ENCODE data around the gene EMX2.

The EMX2 gene

DNA sequence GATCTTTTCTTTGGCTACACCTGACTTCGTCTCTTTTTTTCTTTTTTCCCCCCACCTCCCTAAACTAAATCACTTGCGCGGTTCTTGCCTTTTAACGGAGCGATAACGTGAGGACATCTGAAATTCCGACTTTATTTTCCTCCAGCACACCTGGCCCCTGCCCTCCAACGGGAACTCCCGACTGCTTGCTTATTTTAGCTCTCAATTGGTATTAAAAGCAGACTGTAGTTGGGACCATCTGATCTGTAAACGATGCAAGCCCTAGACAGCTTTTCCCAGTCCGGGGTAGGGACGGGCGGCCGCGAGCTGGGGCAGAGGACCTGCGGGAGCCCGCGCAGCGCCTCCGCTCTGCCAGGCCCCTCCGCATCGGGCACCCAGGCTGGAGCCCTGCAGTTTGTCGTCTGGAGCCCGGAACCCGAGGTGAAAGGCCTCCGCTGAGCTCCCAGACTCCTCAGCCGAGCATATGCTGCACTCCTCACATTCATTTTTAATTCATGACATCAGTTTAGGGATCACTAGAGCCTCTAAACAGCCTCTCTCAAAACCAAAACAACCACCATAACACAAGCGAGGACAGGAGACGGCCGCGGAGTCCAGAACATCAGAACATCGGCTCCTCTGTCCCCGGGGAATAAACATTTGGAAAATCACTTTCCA lies 10.0 kb upstream of the EMX2 start:
- DNase-seq, result no peak

DNA sequence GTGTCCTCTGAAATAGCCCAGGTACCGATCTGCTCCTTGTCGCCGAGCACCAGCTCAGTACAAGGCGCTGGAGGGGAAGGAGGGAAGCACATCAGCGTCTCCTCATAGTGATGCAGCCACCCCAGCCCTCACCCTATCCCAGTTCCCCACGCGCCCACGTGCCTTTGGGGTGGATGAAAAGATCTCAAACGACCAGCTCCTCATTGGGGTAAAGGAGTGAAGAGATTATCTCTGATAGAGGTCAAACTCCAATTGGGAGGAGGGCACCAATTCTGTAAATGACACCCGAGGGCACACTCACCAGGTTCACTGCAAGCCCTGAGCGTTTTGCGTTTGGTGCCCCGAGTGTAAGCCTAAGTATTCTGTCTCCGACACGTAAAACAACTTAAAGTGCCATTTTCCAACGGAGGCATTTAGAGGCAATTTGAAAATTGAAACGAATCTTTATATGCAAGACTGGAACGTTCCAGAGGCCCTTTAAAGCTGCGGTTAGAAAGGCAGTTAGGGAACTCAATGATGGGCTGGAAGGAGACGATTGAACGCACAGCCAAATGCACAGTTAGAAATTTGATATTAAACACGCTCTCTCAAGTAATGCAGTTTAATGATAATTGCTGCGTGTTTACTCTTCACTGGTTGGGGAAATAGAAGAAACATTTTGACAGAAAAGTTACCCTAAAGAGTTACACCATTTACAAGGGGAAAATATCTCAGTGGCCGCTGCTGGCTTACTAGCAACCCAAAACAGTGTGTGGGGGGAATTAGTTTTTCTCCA lies 8.9 kb upstream of the EMX2 start:
- no peak for DNase-seq

DNA sequence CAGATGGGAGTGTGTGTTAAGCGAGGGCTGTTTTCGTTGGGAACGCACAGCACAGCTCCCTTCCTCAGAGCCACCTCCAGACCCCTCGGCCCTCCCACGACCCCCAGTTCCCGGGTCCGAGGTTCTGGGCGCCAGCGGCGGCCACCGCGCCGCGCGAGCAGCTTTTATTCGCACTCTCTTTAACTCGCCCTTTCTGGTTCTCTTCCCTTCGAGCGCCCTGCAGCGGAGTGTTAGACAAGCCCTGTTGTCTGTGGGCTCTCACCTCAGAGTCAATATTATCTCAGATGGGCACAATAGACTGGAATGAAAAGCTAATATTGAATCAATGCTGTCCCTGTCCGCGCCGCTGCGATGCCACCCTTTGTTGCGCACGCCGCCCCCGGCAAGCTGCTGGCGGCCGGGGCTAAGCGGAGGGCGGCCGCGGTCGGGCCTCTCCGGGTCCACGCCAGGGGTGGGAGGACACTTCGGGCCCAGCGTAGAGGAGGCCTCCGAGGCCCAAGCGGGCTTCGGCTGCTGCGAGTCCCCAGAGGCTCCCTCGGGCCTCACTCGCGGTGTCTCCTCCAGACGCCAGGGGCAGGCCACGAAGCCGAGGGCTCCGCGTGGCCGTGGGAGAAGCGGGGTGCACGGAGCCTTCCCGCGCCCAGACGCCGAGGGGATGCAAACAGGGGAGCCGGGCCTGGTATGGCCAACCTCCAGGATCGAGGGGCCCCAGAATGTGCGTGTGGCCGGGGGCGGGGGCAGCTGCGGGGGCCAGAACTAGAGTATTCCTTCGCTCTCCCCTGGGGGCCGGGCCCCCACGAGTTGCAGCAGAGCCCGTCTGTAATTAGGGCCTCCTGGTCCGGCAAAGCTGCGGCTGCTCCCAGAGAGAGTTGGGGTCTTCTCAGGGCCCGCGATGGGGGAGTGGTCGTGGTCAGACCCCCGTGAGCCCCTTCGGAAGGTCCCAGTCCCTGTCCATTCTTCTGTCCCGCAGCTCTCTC lies 7.9 kb upstream of the EMX2 start:
- no peak for DNase-seq

DNA sequence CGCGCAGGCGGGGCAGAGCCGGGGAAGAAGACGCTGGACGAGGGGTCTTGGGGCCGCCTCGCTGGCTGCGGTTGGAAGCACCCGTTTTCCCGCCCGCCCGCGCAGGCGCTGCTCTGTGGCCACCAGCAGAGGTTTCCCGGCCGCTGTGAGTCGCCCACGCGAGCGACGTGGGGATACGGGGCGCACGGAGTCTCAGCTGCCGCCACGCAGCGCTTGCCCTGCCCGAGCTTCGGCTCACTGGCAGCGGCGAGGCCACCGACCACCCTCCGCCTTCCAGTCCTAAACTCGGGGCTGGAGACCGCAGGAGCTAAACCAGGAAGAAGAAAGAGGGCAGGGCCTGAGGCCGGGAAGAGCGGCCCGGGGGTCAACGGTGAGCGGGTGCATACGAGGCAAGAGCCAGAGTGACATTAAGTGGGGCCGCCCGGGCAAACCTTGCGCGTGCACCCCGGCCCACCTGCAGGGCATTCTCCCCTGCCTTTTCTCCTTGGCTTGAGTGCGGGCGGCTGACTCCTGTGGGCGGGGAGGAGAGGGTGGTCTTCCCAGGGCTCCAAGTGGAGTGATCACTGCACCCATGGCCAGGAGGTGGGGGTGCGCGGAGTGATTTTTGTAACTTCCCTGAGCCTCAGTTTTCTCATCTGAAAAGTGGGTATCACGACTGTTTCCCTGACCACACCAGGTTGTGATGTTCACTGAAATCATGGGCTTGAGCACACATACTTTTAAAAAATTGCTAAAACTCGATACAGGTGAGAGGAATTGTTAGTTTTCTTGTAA lies 7.1 kb upstream of the EMX2 start:
- DNase-seq, result no peak

DNA sequence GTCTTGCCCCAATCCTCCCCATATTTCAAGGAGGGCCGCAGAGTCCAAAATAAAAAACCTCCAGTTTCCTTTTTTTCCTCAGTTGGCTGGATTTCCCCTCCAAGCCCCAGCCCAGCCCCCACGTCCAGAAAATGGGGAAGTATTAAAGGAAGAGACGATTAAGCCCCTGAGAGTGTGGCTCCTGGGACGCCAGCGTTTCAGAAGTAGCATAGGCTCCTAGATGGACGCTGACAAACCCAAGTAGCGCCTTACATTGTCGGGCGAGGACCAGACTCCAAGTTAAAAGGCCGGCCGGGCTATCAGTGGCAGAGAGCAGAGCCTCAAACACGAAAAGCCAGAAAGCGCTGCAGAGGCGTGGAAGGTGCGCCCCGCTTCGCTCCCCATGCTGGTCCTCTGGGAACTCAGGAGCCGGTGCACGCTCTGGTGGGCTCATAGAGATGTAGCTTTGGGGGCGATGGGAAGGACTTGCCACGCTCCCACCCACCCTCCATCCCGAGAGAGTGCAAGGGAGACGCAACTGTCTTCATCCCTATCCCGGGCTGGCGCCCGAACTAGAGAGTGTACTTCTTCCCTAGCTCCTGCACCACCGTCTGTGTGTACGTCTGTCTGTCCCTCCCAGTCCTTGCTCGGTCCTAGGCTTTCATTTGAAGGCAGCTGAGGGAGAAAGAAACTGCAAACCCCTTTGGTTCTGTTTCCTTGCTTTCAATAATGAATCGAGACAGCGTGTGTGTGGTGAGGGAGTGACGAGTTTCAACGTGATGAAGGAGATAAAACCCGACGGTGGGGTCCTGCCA lies 6.3 kb upstream of the EMX2 start:
- no peak for DNase-seq

DNA sequence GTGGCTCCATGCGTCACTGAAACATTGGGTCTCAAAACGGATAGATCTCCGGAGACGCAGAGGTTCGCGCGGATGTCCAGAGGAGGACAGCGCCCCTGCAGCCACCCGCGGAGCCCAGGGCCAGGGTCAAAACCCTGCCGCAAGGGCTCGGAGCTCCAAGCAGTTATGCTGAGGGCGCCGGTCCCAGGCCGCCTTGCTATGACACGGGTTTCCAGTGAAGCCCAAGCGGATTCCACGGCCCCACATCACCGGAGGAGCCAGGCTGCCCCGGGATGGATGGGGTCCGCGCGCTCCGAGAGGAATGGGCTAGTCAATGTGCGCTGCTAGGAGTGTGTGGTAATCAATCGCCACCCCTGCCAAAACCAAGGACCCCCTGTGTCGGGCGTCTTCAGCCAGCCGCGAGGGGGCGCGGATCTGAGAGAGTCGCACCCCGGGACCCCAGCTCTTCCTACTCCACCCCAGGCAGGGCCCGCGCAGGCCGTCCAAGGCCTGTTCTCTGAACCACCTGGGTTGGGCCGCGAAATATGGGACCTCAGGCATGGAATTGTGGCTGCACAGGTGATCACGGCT lies 5.6 kb upstream of the EMX2 start:
- no peak for DNase-seq

DNA sequence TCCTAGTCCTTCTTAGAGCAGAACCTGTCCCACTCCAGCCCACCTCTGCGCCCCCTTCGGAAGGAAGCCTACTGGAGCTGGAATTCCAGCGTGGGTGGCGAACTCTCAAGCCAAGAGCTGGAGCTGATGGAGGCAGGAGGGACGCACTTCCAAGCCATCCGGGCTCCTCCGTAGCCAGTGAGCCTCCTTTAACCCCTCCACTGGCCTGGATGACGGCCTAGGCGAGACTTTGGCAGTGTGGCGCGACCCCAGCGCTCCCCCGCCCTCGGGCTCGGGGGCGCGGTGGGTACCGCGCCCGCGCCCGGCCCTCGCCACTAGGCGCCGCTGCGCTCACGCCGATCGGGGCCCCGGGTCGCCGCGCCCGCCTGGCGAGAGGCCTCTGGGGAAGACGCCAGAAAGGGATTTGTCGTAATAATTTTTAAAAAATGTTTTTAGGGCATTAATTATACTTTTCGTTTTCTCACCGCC lies 5.1 kb upstream of the EMX2 start:
- no peak for DNase-seq

DNA sequence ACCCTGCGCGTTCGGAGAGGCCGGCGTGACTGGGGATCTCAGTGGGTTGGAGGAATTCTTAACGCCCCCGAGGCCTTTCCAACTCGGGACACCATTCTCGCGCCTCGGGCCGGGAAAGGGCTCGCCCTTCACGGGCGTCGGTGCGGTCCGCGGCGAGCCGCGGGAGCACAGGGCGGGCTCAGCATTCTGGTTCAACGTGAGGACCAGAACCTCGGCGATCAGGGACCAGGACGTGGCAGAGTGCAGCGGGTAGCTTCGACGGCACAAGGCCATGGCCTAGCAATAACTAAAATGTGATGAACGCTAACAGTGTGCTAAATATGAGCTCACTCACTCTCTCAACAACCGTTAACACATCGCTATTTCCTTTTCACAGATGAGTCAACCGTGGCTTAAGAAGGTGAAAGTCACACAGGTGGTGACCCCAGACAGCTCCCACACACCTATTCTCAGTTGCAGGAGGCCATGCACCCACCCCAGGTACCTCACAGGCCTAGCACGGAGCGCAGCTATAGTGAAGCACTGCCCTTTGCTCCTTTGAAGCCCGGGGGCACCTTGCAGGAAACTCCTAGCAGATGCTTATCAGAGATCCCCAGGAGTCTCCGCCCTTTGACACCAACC lies 4.5 kb upstream of the EMX2 start:
- DNase-seq, result no peak

DNA sequence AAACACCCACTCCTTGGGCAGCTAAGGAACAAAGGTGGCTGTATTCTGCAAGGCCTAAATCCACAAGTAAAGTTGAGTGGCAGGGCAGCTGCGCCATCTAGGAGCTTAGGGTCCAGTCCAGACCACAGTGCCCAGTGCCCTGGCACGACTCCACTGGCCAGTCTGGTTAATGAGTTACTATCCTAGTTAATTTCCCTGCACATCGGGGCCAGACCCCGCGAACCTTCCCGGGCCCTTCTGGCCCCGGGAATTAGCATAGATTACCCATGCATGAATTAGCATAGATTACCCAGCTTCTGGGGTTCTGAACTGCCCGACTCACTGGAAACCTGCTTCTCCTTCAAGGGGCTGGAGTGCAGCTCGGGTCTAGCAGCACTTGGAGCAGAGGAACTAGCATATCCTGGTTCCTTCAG lies 3.2 kb upstream of the EMX2 start:
- DNase-seq, result no peak

DNA sequence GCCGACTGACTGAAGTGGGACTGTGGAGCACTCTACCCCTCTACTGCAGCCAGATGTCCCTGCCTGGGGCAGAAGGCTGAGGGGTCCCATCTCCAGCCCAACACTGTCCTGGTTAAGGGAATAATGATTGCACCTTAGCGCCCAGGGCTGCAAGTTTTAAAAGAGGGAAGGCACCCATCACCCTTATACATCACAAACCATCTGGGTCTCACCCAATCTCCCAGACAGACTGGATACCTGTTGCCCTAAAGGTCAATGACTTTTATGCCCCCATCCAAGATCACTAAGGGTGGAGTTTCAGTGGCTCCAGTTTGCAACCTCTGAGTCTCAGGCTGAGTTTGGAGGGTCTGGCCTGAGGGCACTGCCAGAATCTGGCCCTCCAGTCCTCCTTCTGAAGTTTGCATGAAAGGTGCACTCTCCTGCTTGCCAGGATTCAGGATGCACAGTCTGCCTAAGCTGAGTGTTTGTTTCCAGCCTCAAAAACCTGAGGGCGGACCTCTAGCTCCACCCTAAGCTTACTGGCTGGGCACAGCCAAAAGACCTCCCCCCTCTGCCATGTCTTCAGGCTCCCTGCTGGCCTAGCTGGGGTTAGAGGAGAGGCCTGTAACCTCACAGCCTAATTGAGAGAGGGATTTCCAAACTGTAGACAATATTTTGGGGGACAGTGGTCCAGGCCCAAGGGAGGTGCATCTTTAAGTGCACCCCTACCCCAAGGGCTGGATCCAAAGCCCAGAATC lies 2.5 kb upstream of the EMX2 start:
- DNase-seq, result no peak

DNA sequence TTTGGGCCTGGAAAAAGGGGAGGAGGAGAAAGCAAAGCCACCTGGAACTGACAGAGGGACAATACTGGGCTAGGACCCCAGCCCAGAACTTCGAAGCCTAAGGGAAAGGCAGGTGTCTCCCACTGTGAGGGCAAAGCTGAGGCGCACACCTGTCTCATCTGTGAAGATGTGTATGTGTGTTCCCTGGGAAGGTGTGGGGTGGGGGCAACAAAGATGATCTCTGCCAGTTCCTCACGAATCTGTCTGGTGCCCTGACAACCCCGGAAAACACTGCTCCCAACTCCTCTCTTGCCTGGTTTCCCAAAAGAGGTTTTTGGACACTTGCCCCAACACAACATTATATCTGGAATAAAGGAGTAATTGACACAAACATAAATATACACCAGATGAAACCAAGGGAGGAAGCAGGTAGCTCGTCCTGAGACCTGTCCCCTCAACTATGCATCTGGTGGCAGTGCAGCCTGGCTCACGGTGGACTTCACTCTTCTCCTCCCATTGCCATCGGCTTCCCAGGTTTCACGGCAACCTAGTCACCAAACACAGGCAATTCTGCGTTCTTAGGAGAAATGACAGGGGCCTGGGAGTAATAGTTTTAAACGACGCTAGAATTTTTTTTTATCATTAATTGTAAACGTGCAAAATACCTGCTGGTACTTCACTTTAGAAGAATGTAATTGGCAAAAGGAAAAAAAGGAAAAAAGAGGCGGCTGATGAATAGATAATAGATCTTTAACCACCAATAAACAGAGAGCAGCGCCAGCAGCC lies 1.7 kb upstream of the EMX2 start:
- DNase-seq, result no peak

DNA sequence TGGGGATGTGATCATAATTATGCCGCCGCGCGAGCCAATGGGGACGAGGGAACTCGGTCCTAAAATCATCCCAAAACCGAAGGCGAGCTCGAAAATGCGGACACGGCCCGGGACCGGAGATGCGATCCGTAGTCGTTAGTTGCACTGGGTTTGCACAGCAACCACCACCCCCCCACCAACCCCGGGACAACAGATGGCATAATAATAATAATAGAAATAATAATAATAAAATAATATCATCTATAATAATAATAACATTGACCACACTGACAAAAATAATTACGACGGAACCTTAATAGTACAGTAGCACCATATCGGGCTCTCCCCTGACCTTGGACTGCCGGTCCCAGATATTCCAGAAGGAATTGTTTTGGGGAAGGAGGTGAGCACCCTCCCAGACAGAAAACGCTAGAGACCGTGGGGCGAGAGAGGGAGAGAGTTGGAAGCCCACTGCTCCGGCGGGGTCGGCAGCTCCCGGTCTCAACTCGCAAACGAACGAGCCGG lies 1.1 kb upstream of the EMX2 start:
- no peak for DNase-seq

DNA sequence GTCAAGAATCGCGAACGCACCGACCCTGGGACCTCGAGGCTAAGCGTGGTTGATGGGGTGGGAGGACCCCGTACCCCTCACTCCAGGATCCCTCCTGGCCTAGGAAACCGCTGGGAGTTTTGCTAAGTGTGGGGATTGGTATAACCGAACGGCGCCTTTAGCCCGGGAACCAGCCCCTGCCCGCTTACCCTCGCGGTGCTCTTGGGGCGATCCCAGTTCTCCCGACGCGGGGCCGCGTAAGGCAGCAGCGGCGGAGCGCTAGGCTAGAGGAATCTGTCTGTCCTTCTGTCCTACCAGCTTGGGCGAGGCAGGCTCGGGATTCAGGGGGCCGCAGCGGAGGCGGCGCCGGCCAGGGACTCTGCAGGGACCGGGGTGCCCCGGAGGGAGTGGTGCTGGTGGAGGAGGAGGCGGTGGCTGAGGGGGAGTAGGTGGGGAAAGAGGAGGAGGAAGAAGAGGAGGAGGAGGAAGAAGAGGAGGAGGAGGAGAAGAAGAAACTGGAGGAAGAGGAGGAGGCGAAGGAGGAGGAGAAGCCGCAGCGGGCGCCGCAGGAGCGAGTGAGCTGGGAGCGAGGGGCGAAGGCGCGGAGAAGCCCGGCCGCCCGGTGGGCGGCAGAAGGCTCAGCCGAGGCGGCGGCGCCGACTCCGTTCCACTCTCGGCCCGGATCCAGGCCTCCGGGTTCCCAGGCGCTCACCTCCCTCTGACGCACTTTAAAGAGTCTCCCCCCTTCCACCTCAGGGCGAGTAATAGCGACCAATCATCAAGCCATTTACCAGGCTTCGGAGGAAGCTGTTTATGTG lies 439 bp upstream of the EMX2 start:
- no peak for DNase-seq

DNA sequence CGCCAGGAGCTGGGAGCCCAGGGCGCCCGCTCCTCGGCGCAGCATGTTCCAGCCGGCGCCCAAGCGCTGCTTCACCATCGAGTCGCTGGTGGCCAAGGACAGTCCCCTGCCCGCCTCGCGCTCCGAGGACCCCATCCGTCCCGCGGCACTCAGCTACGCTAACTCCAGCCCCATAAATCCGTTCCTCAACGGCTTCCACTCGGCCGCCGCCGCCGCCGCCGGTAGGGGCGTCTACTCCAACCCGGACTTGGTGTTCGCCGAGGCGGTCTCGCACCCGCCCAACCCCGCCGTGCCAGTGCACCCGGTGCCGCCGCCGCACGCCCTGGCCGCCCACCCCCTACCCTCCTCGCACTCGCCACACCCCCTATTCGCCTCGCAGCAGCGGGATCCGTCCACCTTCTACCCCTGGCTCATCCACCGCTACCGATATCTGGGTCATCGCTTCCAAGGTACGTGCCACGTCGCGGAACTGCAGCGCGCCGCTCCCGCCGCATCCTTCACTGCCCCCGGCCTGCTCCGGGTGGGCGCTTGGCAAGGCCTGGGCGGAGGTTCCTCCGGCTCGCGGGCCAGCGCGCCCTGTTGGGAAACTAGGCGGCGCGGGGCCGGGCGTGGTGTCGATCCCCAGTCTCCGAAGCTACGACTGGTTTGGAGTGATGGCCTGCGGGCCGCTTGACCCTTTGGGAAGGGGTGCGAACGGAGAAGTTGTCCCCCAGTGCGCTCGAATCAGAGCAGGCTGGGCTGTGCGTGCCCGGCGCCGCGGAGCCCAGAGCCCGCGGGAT lies 868 bp downstream of the EMX2 start:
- DNase-seq, result no peak

DNA sequence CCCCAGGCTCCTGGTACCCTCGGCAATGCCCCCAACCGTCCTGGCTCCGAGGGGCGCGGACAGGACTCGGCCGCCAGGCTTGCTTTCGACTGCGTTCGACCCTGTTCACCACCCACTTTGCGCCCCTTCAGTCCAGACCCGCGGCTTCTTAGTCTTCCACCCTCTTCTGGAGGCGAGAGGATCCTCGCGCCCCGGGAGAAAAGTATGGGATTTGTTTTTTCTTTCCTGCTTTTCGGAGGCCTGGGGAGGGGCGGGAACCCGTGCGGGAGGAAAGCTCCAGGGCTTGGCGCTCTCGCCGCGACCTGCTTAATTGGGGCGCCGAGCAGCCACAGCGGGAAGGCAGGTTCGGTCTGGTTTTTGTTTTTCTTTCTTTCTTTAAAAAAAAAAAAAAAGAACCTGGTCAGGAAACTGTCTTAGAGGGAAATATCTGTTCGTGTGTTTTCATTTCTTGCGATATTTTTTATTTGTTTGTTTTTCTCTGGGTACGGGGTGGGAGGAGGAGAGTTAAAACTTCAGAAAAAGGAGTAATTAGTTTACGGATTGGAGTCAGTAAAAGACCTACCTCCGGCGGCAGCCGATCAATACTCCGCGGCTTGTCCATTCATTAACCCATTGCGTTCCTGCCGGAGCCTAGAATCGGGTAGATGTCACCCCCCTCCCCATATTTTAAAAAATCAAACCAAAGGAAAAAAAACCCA lies 1.6 kb downstream of the EMX2 start:
- no peak for DNase-seq

DNA sequence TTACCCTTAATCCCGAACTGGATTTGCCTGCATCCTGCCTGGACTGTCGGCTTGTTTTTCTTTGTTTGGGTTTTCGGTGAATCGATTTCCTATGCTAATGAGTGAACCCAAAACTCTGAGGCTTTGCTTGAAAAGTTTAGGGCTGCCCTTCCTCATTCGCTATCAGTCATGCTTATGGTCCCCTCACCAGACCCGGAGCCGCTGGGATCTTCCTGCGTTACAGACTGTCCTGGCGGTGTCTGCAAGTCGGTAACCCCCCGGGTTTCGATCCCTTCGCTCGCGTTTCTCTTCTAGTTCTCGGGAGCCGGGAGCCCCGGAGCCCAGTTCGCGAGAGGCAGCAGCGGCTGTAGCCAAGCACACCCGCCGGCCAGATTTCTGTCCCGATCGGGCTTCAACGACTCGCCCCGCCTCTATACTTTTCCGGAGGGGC lies 2.2 kb downstream of the EMX2 start:
- no peak for DNase-seq
